Endothelial cell of umbilical vein (primary cell): ENCODE measurements around the gene RAB6B. TPM values are rescaled to one million over a fixed set of nuclear protein-coding genes. Genes with fewer than 3 reads are reported as not detected.

ENCODE experiments used
- BruUV-seq: library from RNA; stranded (reverse); fragments of 400-500 nt; replicated peaks from 2 replicates; lab custom pipeline; 2021; lab: Mats Ljungman, UMichigan
- CTCF ChIA-PET: fragments of 300-600, 350-600 bp; sonication (Branson Sonifier 250); formaldehyde crosslinking; loops from one replicate; lab custom pipeline; 2021; ENCODE audit warnings: antibody characterized with exemption, inconsistent platforms; lab: Charles Lee
- POLR2A ChIA-PET: fragments of 300-600, 350-600 bp; sonication (Branson Sonifier 250); formaldehyde crosslinking; loops from one replicate; lab custom pipeline; 2021; ENCODE audit warnings: antibody characterized with exemption, inconsistent platforms; lab: Charles Lee
- DNase-seq: peaks from one replicate; pipeline ENCODE4 v3.0.0-alpha.2; 2011; ENCODE audit warnings: low read depth, low spot score
- FAIRE-seq: peaks from 2 replicates; lab custom pipeline; 2011; peaks lifted over from hg19 to GRCh38; lab: Jason Lieb, UNC
- H2AFZ ChIP-seq: 2 replicates; pipeline ENCODE4 v1.6.0; 2012; ENCODE audit warnings: low read depth, low read length, control low read depth, inconsistent platforms
- H3K27ac ChIP-seq: 2 replicates; pipeline ENCODE4 v1.5.1; 2011; ENCODE audit warnings: low read depth, mild to moderate bottlenecking, control low read depth, low read length, moderate library complexity; ENCODE audit not compliant: insufficient read depth
- H3K27me3 ChIP-seq, 2 experiments: 2 replicates each; pipeline versions ENCODE4 v1.6.0 to v1.6.1; 2011; ENCODE audit warnings: low read length in 2 of 2, mixed read lengths in 1 of 2; ENCODE audit not compliant: control insufficient read depth in 2 of 2, insufficient read depth in 2 of 2
- H3K36me3 ChIP-seq, 2 experiments: 2 replicates in 1 of 2; 3 replicates in 1 of 2; pipeline ENCODE4 v1.5.1; 2011; ENCODE audit warnings: low read length in 2 of 2, mild to moderate bottlenecking in 1 of 2, moderate library complexity in 1 of 2; ENCODE audit not compliant: control insufficient read depth in 2 of 2, insufficient read depth in 2 of 2; ENCODE audit errors: extremely low read depth in 1 of 2
- H3K4me1 ChIP-seq: 3 replicates; pipeline ENCODE4 v1.5.1; 2011; ENCODE audit warnings: mild to moderate bottlenecking, low read length; ENCODE audit not compliant: control insufficient read depth, insufficient read depth; ENCODE audit errors: extremely low read depth
- H3K4me2 ChIP-seq: 2 replicates; pipeline ENCODE4 v1.6.1; 2011; ENCODE audit warnings: low read length, control low read depth, mixed read lengths; ENCODE audit not compliant: insufficient read depth
- H3K4me3 ChIP-seq, 3 experiments: fragments of 200-600 bp in 1 of 3; sonication (generic), shearing (Covaris generic) in 1 of 3; replicated peaks in 1 of 3; 2 replicates each; pipeline ENCODE4 v1.5.1; 2011 to 2016; ENCODE audit warnings: control low read depth in 3 of 3, low read length in 3 of 3, mild to moderate bottlenecking in 2 of 3, inconsistent platforms in 1 of 3, low read depth in 1 of 3, moderate library complexity in 1 of 3; ENCODE audit not compliant: insufficient read depth in 1 of 3
- H3K79me2 ChIP-seq: 2 replicates; pipeline ENCODE4 v1.6.0; 2012; ENCODE audit warnings: low read length, inconsistent platforms; ENCODE audit not compliant: control insufficient read depth, insufficient read depth
- H3K9ac ChIP-seq: replicated peaks from 2 replicates; pipeline ENCODE3; 2011; ENCODE audit warnings: low read length, control low read depth; ENCODE audit not compliant: insufficient read depth; ENCODE audit errors: extremely low read depth
- H3K9me1 ChIP-seq: replicated peaks from 3 replicates; pipeline ENCODE4 v1.6.0; 2011; ENCODE audit warnings: mild to moderate bottlenecking, low read length; ENCODE audit not compliant: control insufficient read depth, insufficient read depth; ENCODE audit errors: extremely low read depth
- H3K9me3 ChIP-seq: replicated peaks from 2 replicates; pipeline ENCODE4 v1.5.1; 2012; ENCODE audit warnings: low read length, inconsistent platforms; ENCODE audit not compliant: control insufficient read depth, insufficient read depth
- H4K20me1 ChIP-seq: replicated peaks from 2 replicates; pipeline ENCODE3; 2011; ENCODE audit warnings: mild to moderate bottlenecking, low read length; ENCODE audit not compliant: control insufficient read depth, insufficient read depth; ENCODE audit errors: extremely low read depth
- CTCF ChIP-seq, 2 donors: IDR thresholded peaks; 1 replicate in 1 of 2; 2 replicates in 1 of 2; pipeline ENCODE4 v1.5.1; 2011; ENCODE audit warnings: low read length in 2 of 2, mild to moderate bottlenecking in 2 of 2, moderate library complexity in 2 of 2, control low read depth in 1 of 2, inconsistent platforms in 1 of 2, low read depth in 1 of 2; ENCODE audit not compliant: insufficient read depth in 1 of 2; ENCODE audit errors: extremely low read depth in 1 of 2
- EZH2 ChIP-seq: IDR thresholded peaks from 2 replicates; pipeline ENCODE4 v1.6.1; 2012; ENCODE audit warnings: borderline replicate concordance, low read depth, mild to moderate bottlenecking, moderate library complexity, low read length, inconsistent platforms; ENCODE audit not compliant: severe bottlenecking
- FOS ChIP-seq: IDR thresholded peaks from 2 replicates; pipeline ENCODE4 v1.6.1; 2011; ENCODE audit warnings: mild to moderate bottlenecking, low read length, moderate library complexity, borderline replicate concordance; ENCODE audit not compliant: insufficient read depth
- GATA2 ChIP-seq: IDR thresholded peaks from 2 replicates; pipeline ENCODE4 v1.7.0; 2011; ENCODE audit warnings: low read depth, mild to moderate bottlenecking, moderate library complexity, mixed read lengths, low read length; ENCODE audit not compliant: insufficient read length, insufficient read depth
- JUN ChIP-seq: IDR thresholded peaks from 2 replicates; pipeline ENCODE4 v1.6.1; 2011; ENCODE audit warnings: borderline replicate concordance, low read depth; ENCODE audit not compliant: insufficient read length, insufficient read depth
- MAX ChIP-seq: IDR thresholded peaks from 2 replicates; pipeline ENCODE4 v1.6.1; 2011; ENCODE audit not compliant: insufficient read depth, insufficient read length
- MYC ChIP-seq: IDR thresholded peaks from one replicate; pipeline ENCODE4 v1.6.1; 2011; ENCODE audit warnings: mild to moderate bottlenecking, low read depth, low read length
- POLR2A ChIP-seq: IDR thresholded peaks from 2 replicates; pipeline ENCODE4 v1.6.1; 2012; ENCODE audit warnings: low read depth, mild to moderate bottlenecking, control low read depth, low read length
- POLR2AphosphoS5 ChIP-seq: IDR thresholded peaks from 2 replicates; pipeline ENCODE4 v1.6.1; 2012; ENCODE audit warnings: low read depth, mild to moderate bottlenecking, control low read depth, low read length, moderate library complexity; ENCODE audit not compliant: insufficient read depth
- dilution Hi-C: fragments of 300-500 bp; cut with MboI; formaldehyde crosslinking; loops from one replicate; pipeline ENCODE4 v1.15.0; 2019; ENCODE audit warnings: low sequenced_read_pairs; ENCODE audit not compliant: extremely low pct_ligation_motif_present
- intact Hi-C: fragments of 100-400 bp; cut with micrococcal nuclease; formaldehyde crosslinking; loops from one replicate; pipeline ENCODE4 v1.10.0; 2022
- polyA plus RNA-seq, 4 experiments: library from polyadenylated mRNA; depleted of rRNA in 3 of 4; stranded (reverse) in 3 of 4; unstranded in 1 of 4; fragments of >200 nt; gene quantifications; 2 replicates each; pipeline versions ENCODE4 v1.2.1 to v1.2.3, GENCODE V29; 2011 to 2012; ENCODE audit warnings: missing spikeins in 1 of 4
- total RNA-seq: library from RNA; stranded (reverse); gene quantifications from 2 replicates; pipeline ENCODE4 v1.2.3, GENCODE V29; 2021

RAB6B gene
- total and polyA plus RNA-seq, 2 donors (not counting 3 experiments of a cell fraction or from before 2014, with no cell fraction given) = 1.7 to 6.7 TPM

- H4K20me1 ChIP-seq = no peaks in the 10 kb centered on the region
- no peaks in the 10 kb centered on the region for H3K79me2 ChIP-seq
- H3K9ac ChIP-seq = no peak overlapping the region
- no peaks in the 10 kb centered on the region for H3K9me3 ChIP-seq
- no peak for FAIRE-seq
- intact Hi-C loops = no loop called here
- dilution Hi-C loops = no loop called here
- no peak overlapping the region for H3K4me3 ChIP-seq
- no peak overlapping the region for H3K27ac ChIP-seq
- no peak overlapping the region for H3K4me2 ChIP-seq
- CTCF ChIA-PET = no interaction called here
- no peaks in the 10 kb centered on the region for H3K36me3 ChIP-seq
- H2AFZ ChIP-seq = no peak overlapping the region
- H3K4me1 ChIP-seq = no peaks in the 10 kb centered on the region
- no peak for TF ChIP-seq MAX
- TF ChIP-seq POLR2AphosphoS5 = no peak
- TF ChIP-seq CTCF (IDR thresholded peaks at IDR 0.05; ENCODE audit: extremely low read depth in 1 of 2, insufficient read depth in 1 of 2, low read depth in 1 of 2, low read length in 2 of 2) = no peak
- TF ChIP-seq GATA2 = no peak
- no peak for TF ChIP-seq FOS
- no peak for TF ChIP-seq MYC
- no peak for TF ChIP-seq POLR2A
- no peak for TF ChIP-seq JUN
- no peak for TF ChIP-seq EZH2
- no TSS peak for BruUV-seq
- POLR2A ChIA-PET = no interaction called here
- no peak for DNase-seq
- peaks cover 1 to 15% of the 10 kb centered on the region in 2 experiments for H3K27me3 ChIP-seq
- H3K9me1 ChIP-seq = no peaks in the 10 kb centered on the region
These were observed 113.2 kb downstream of the RAB6B start for GRCh38 chr3:133782454-133782853.
